Left kidney (tissue), 8 donors: ENCODE measurements around the gene USP1. TPM values are rescaled to one million over a fixed set of nuclear protein-coding genes. Genes with fewer than 3 reads are reported as not detected.

ENCODE experiments used
- DNase-seq: peaks from one replicate; pipeline ENCODE4 v3.0.0-alpha.2; 2013
- long read RNA-seq, 8 donors: transcript quantifications; one replicate each; lab custom pipeline, GENCODE V29; 2026
- polyA plus RNA-seq: library from polyadenylated mRNA; unstranded; fragments of 120-200 nt; gene quantifications from one replicate; pipeline ENCODE4 v1.2.1, GENCODE V29; 2013; ENCODE audit not compliant: insufficient read length

Gene USP1
- 89.3 TPM for polyA plus RNA-seq
- long read RNA-seq, donor 1, partial matches to known transcripts: 24 of 28 reads
- long read RNA-seq, donor 1, other reads (novel, unspliced or antisense): 0 of 28 reads
- long read RNA-seq, donor 2, partial matches to known transcripts: 32 of 37 reads
- long read RNA-seq, donor 2, other reads (novel, unspliced or antisense): 0 of 37 reads
- long read RNA-seq, donor 3, transcript USP1-201 (9 exons, 3,996 nt): major isoform, 5 of 36 reads
- long read RNA-seq, donor 3, partial matches to known transcripts: 30 of 36 reads
- long read RNA-seq, donor 3, other reads (novel, unspliced or antisense): 0 of 36 reads
- long read RNA-seq, donor 4: 0 reads
- long read RNA-seq, donor 5, transcript USP1-201 (9 exons, 3,996 nt): major isoform, 9 of 23 reads
- long read RNA-seq, donor 5, partial matches to known transcripts: 13 of 23 reads
- long read RNA-seq, donor 5, other reads (novel, unspliced or antisense): 0 of 23 reads
- long read RNA-seq, donor 6, partial matches to known transcripts: 53 of 53 reads
- long read RNA-seq, donor 6, other reads (novel, unspliced or antisense): 0 of 53 reads
- long read RNA-seq, donor 7, partial matches to known transcripts: 36 of 39 reads
- long read RNA-seq, donor 7, other reads (novel, unspliced or antisense): 0 of 39 reads
- long read RNA-seq, donor 8, partial matches to known transcripts: 0 of 2 reads
- long read RNA-seq, donor 8, other reads (novel, unspliced or antisense): 0 of 2 reads

- DNase-seq: no peak
Measured at GRCh38 chr1:62436466-62437272, at the start of gene USP1. Gene USP1 (plus strand): TSS chr1:62437049. CDS start chr1:62439868, 2,819 bp downstream.

GRCh38 chr1:62389531-62389930, 47.3 kb upstream of the USP1 start:
- DNase-seq: no peak

- DNase-seq: no peak
Measured at GRCh38 chr1:62390071-62390470, 46.8 kb upstream of the USP1 start.

- no peak for DNase-seq
Measured at GRCh38 chr1:62391369-62391971, 45.4 kb upstream of the USP1 start.

GRCh38 chr1:62392951-62393350, 43.9 kb upstream of the USP1 start:
- DNase-seq: no peak

- no peak for DNase-seq
Measured at GRCh38 chr1:62394646-62395045, 42.2 kb upstream of the USP1 start.

- no peak for DNase-seq
Measured at GRCh38 chr1:62395291-62395690, 41.6 kb upstream of the USP1 start.

- no peak for DNase-seq
Measured at GRCh38 chr1:62396871-62397270, 40.0 kb upstream of the USP1 start.

- DNase-seq: no peak
Measured at GRCh38 chr1:62397301-62397700, 39.5 kb upstream of the USP1 start.

GRCh38 chr1:62398377-62398776, 38.5 kb upstream of the USP1 start:
- no peak for DNase-seq

- no peak for DNase-seq
Measured at GRCh38 chr1:62401034-62401760, 35.7 kb upstream of the USP1 start.

- DNase-seq: no peak
Measured at GRCh38 chr1:62405247-62405646, 31.6 kb upstream of the USP1 start.

- no peak for DNase-seq
Measured at GRCh38 chr1:62406576-62406975, 30.3 kb upstream of the USP1 start.

- peak; percentile 79 for DNase-seq
Measured at GRCh38 chr1:62407398-62408009, 29.3 kb upstream of the USP1 start.

- DNase-seq: no peak
Measured at GRCh38 chr1:62415687-62416086, 21.2 kb upstream of the USP1 start.

- DNase-seq: no peak
Measured at GRCh38 chr1:62417351-62417999, 19.4 kb upstream of the USP1 start.

GRCh38 chr1:62420214-62420613, 16.6 kb upstream of the USP1 start:
- no peak for DNase-seq

- DNase-seq: no peak
Measured at GRCh38 chr1:62423580-62424242, 13.1 kb upstream of the USP1 start.

- no peak for DNase-seq
Measured at GRCh38 chr1:62424411-62424810, 12.4 kb upstream of the USP1 start.

GRCh38 chr1:62425041-62425440, 11.8 kb upstream of the USP1 start:
- no peak for DNase-seq
